ENCODE measurements around the gene KLK10. TPM values are rescaled to one million over a fixed set of nuclear protein-coding genes. Genes with fewer than 3 reads are reported as not detected.

Gene KLK10
- total RNA-seq, 1 donor from 2014 or later: not detected

GRCh38 chr19:51016798-51017683 lies 2.5 kb downstream of the KLK10 start:
- TF ChIP-seq, protein P1, sequence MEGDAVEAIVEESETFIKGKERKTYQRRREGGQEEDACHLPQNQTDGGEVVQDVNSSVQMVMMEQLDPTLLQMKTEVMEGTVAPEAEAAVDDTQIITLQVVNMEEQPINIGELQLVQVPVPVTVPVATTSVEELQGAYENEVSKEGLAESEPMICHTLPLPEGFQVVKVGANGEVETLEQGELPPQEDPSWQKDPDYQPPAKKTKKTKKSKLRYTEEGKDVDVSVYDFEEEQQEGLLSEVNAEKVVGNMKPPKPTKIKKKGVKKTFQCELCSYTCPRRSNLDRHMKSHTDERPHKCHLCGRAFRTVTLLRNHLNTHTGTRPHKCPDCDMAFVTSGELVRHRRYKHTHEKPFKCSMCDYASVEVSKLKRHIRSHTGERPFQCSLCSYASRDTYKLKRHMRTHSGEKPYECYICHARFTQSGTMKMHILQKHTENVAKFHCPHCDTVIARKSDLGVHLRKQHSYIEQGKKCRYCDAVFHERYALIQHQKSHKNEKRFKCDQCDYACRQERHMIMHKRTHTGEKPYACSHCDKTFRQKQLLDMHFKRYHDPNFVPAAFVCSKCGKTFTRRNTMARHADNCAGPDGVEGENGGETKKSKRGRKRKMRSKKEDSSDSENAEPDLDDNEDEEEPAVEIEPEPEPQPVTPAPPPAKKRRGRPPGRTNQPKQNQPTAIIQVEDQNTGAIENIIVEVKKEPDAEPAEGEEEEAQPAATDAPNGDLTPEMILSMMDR (IDR thresholded peaks at IDR 0.05; ENCODE audit: partially characterized antibody, unreplicated experiment): peak; percentile 87
- H3K4me3 Mint-ChIP-seq (ENCODE audit: unreplicated experiment): peak overlapping the region; percentile 87
- H3K27ac Mint-ChIP-seq (ENCODE audit: unreplicated experiment): no peak overlapping the region
- H3K9me3 Mint-ChIP-seq (ENCODE audit: unreplicated experiment): peaks cover 5% of the 10 kb centered on the region
- peaks cover 4% of the 10 kb centered on the region for H3K4me1 Mint-ChIP-seq (ENCODE audit: low read depth, unreplicated experiment)
- H3K27me3 Mint-ChIP-seq (ENCODE audit: unreplicated experiment): peaks cover 25% of the 10 kb centered on the region
- peak; percentile 84 for DNase-seq
- H3K36me3 Mint-ChIP-seq (ENCODE audit: unreplicated experiment): peaks cover 5% of the 10 kb centered on the region

GRCh38 chr19:51015691-51016267 lies 3.7 kb downstream of the KLK10 start:
- peaks cover 5% of the 10 kb centered on the region for H3K36me3 Mint-ChIP-seq (ENCODE audit: unreplicated experiment)
- H3K27me3 Mint-ChIP-seq (ENCODE audit: unreplicated experiment): peaks cover 25% of the 10 kb centered on the region
- H3K4me3 Mint-ChIP-seq (ENCODE audit: unreplicated experiment): no peak overlapping the region
- peaks cover 5% of the 10 kb centered on the region for H3K9me3 Mint-ChIP-seq (ENCODE audit: unreplicated experiment)
- no peak for DNase-seq
- peaks cover 4% of the 10 kb centered on the region for H3K4me1 Mint-ChIP-seq (ENCODE audit: low read depth, unreplicated experiment)
- no peak overlapping the region for H3K27ac Mint-ChIP-seq (ENCODE audit: unreplicated experiment)
- TF ChIP-seq, protein P1 (IDR thresholded peaks at IDR 0.05; ENCODE audit: partially characterized antibody, unreplicated experiment): no peak

DNA sequence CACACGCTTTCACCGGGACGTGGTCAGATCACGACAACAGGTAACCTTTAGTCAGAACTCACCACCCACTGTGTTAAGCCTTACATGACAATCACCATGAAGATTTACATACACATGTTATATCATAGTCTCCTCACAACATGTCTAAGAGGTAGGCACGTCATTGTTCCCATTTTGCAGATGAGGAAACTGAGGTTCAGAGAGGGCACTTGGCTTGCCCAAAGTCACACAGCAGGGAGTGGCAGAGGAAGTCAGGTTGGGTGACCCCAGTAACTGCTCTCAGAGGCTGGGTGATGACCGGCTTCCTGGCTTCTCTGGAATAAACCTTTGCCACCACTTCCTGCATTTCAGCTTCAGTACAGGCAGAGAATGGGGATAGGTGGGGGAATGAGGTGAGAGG lies 5.3 kb downstream of the KLK10 start:
- no peak overlapping the region for H3K27ac Mint-ChIP-seq (ENCODE audit: unreplicated experiment)
- peaks cover 5% of the 10 kb centered on the region for H3K9me3 Mint-ChIP-seq (ENCODE audit: unreplicated experiment)
- H3K36me3 Mint-ChIP-seq (ENCODE audit: unreplicated experiment): peaks cover 5% of the 10 kb centered on the region
- no peak overlapping the region for H3K4me3 Mint-ChIP-seq (ENCODE audit: unreplicated experiment)
- H3K27me3 Mint-ChIP-seq (ENCODE audit: unreplicated experiment): peaks cover 20% of the 10 kb centered on the region
- TF ChIP-seq, protein P1 (IDR thresholded peaks at IDR 0.05; ENCODE audit: partially characterized antibody, unreplicated experiment): no peak
- DNase-seq: no peak
- H3K4me1 Mint-ChIP-seq (ENCODE audit: low read depth, unreplicated experiment): peaks cover 4% of the 10 kb centered on the region

DNA sequence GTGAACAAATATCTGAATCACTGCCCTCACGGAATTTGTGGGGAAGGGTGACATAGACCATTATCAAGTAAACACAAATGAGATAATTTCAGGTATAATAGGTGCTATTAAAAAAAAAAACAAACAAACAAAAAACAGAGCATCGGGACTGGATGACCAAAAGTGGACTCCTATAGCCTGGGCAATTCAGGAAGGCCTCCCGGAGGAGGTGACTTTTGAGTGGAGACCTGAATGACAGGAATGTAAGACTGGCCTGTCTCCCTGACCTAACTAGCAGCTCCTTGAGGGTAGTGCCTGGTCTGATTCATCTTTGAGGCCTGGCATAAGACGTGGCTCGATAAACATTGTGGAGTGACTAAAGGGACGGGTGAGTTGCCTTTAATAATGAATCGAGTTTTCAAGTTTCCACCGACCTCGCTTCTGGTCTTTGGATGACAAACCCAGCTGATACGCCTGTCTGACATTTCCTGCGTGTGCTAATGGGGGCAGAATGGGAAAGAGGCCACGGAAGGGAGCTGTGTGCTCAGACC lies 6.8 kb downstream of the KLK10 start:
- H3K4me1 Mint-ChIP-seq (ENCODE audit: low read depth, unreplicated experiment): no peaks in the 10 kb centered on the region
- H3K4me3 Mint-ChIP-seq (ENCODE audit: unreplicated experiment): no peak overlapping the region
- DNase-seq: no peak
- no peak overlapping the region for H3K27ac Mint-ChIP-seq (ENCODE audit: unreplicated experiment)
- H3K27me3 Mint-ChIP-seq (ENCODE audit: unreplicated experiment): peaks cover 12% of the 10 kb centered on the region
- H3K36me3 Mint-ChIP-seq (ENCODE audit: unreplicated experiment): no peaks in the 10 kb centered on the region
- H3K9me3 Mint-ChIP-seq (ENCODE audit: unreplicated experiment): peaks cover 2% of the 10 kb centered on the region
- TF ChIP-seq, protein P1 (IDR thresholded peaks at IDR 0.05; ENCODE audit: partially characterized antibody, unreplicated experiment): no peak

All from glutamatergic neuron (in vitro differentiated cells).